ENCODE results near the gene MAML3. TPM values are rescaled to one million over a fixed set of nuclear protein-coding genes. Genes with fewer than 3 reads are reported as not detected.

The MAML3 gene
- total RNA-seq, 1 experiment from 2014 or later, result 0.89 TPM

GRCh38 chr4:139956507-139957017, 197.4 kb downstream of the MAML3 start:
- CTCF ChIA-PET, result no interaction called here
- BruUV-seq (replicated peaks), result no TSS peak

GRCh38 chr4:139955600-139955999, 198.4 kb downstream of the MAML3 start:
- intact Hi-C loops (cut with micrococcal nuclease), result no loop called here
- peaks cover 7% of the 10 kb centered on the region for H3K4me1 Mint-ChIP-seq (ENCODE audit: insufficient read depth, unreplicated experiment)
- no peaks in the 10 kb centered on the region for H3K9me3 Mint-ChIP-seq (ENCODE audit: unreplicated experiment)
- peaks cover 8% of the 10 kb centered on the region for H3K27me3 Mint-ChIP-seq (ENCODE audit: insufficient read depth, unreplicated experiment)
- no TSS peak for BruUV-seq (replicated peaks)
- CTCF ChIA-PET, result no interaction called here
- no peaks in the 10 kb centered on the region for H3K36me3 Mint-ChIP-seq (ENCODE audit: insufficient read depth, unreplicated experiment)
- no peak for TF ChIP-seq CTCF (IDR thresholded peaks at IDR 0.05; ENCODE audit: unreplicated experiment)
- no peak overlapping the region for H3K4me3 Mint-ChIP-seq (ENCODE audit: unreplicated experiment)
- POLR2A ChIA-PET, result no interaction called here
- H3K27ac Mint-ChIP-seq (ENCODE audit: low read depth, unreplicated experiment), result no peak overlapping the region
- no peak for DNase-seq (ENCODE audit: unreplicated experiment)

More at GRCh38 chr4:139956507-139957017, 197.4 kb downstream of the MAML3 start:
- Mint-ChIP-seq H3K27me3 (ENCODE audit: insufficient read depth, unreplicated experiment) (peaks cover 10% of the 10 kb centered on the region), H3K36me3 (ENCODE audit: insufficient read depth, unreplicated experiment) (no peaks in the 10 kb centered on the region), H3K4me3 (ENCODE audit: unreplicated experiment) (no peak overlapping the region), H3K27ac (ENCODE audit: low read depth, unreplicated experiment) (no peak overlapping the region), H3K9me3 (ENCODE audit: unreplicated experiment) (no peaks in the 10 kb centered on the region), H3K4me1 (ENCODE audit: insufficient read depth, unreplicated experiment) (no peaks in the 10 kb centered on the region)
- DNase-seq (ENCODE audit: unreplicated experiment), result no peak
- intact Hi-C loops (cut with micrococcal nuclease), result no loop called here
- POLR2A ChIA-PET, result interaction anchor here (0.7 kb wide), 1 partner anchor 266 kb away, joined by 3 read pairs; no protein-coding TSS in a partner anchor
- no peak for TF ChIP-seq CTCF (IDR thresholded peaks at IDR 0.05; ENCODE audit: unreplicated experiment)

DNA sequence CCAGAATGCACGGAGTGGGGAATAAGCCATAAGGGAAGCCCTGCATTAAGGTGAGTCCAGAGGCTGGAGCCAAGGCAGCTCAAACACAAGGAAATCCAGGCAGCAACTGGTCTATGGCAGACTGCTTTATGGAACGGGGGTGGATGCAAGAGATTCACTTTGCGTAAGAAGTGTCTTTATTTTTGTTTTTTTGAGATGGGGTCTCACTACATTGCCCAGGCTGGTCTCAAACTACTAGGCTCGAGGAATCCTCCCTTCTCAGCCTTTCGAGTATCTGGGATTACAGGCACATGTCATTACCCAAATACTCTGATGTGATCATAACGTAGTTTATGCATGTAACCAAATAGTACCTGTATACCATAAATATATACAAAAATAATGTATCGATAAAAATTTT, 199.5 kb downstream of the MAML3 start:
- H3K4me1 Mint-ChIP-seq (ENCODE audit: insufficient read depth, unreplicated experiment), result peaks cover 7% of the 10 kb centered on the region
- no TSS peak for BruUV-seq (replicated peaks)
- no peaks in the 10 kb centered on the region for H3K9me3 Mint-ChIP-seq (ENCODE audit: unreplicated experiment)
- no peak for TF ChIP-seq CTCF (IDR thresholded peaks at IDR 0.05; ENCODE audit: unreplicated experiment)
- H3K36me3 Mint-ChIP-seq (ENCODE audit: insufficient read depth, unreplicated experiment), result no peaks in the 10 kb centered on the region
- H3K27me3 Mint-ChIP-seq (ENCODE audit: insufficient read depth, unreplicated experiment), result no peaks in the 10 kb centered on the region
- ChIA-PET CTCF (interaction anchor here (0.5 kb wide), 1 partner anchor 787 kb away, joined by 3 read pairs; no protein-coding TSS in a partner anchor), POLR2A (no interaction called here)
- no peak overlapping the region for H3K4me3 Mint-ChIP-seq (ENCODE audit: unreplicated experiment)
- intact Hi-C loops (cut with micrococcal nuclease), result no loop called here
- no peak for DNase-seq (ENCODE audit: unreplicated experiment)
- no peak overlapping the region for H3K27ac Mint-ChIP-seq (ENCODE audit: low read depth, unreplicated experiment)

DNA sequence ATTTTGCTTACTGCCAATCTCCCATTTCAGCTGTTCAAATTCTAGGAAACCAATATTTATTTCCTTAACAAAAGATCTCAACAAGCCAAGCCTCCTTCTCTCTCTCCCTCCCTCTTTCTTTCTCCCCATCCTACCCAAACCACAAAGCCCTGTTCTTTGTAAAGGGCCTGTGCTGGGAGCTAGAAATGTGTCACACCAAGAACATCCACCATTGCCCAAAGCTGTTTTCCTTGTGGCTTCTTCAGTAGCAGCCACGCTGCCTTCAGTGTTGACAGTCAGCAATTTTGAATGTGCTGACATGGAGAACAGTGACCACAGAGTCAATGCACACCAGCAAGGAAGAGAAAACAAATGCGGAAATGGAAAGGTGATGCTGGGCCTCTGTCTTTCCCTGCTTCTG, 203.0 kb downstream of the MAML3 start:
- no peak overlapping the region for H3K27ac Mint-ChIP-seq (ENCODE audit: low read depth, unreplicated experiment)
- no peaks in the 10 kb centered on the region for H3K36me3 Mint-ChIP-seq (ENCODE audit: insufficient read depth, unreplicated experiment)
- BruUV-seq (replicated peaks), result no TSS peak
- no peaks in the 10 kb centered on the region for H3K27me3 Mint-ChIP-seq (ENCODE audit: insufficient read depth, unreplicated experiment)
- POLR2A ChIA-PET, result interaction anchor here (0.5 to 0.7 kb wide), 2 partner anchors 22 to 546 kb away, joined by 3 read pairs; no protein-coding TSS in a partner anchor
- TF ChIP-seq CTCF (IDR thresholded peaks at IDR 0.05; ENCODE audit: unreplicated experiment), result no peak
- CTCF ChIA-PET, result interaction anchor here (1.6 kb wide), 1 partner anchor 100 kb away, joined by 4 read pairs; no protein-coding TSS in a partner anchor
- peak; percentile 21 for DNase-seq (ENCODE audit: unreplicated experiment)
- intact Hi-C loops (cut with micrococcal nuclease), result no loop called here
- peaks cover 14% of the 10 kb centered on the region for H3K4me1 Mint-ChIP-seq (ENCODE audit: insufficient read depth, unreplicated experiment)
- H3K4me3 Mint-ChIP-seq (ENCODE audit: unreplicated experiment), result no peak overlapping the region
- H3K9me3 Mint-ChIP-seq (ENCODE audit: unreplicated experiment), result no peaks in the 10 kb centered on the region
